ENCODE measurements around the gene UCP3. TPM values are rescaled to one million over a fixed set of nuclear protein-coding genes. Genes with fewer than 3 reads are reported as not detected.
A peak's percentile ranks its signal among the peaks of the same experiment; 100 is the strongest.

The UCP3 gene
- total RNA-seq, 2 donors from 2014 or later: 5.5 to 6.0 TPM

DNA sequence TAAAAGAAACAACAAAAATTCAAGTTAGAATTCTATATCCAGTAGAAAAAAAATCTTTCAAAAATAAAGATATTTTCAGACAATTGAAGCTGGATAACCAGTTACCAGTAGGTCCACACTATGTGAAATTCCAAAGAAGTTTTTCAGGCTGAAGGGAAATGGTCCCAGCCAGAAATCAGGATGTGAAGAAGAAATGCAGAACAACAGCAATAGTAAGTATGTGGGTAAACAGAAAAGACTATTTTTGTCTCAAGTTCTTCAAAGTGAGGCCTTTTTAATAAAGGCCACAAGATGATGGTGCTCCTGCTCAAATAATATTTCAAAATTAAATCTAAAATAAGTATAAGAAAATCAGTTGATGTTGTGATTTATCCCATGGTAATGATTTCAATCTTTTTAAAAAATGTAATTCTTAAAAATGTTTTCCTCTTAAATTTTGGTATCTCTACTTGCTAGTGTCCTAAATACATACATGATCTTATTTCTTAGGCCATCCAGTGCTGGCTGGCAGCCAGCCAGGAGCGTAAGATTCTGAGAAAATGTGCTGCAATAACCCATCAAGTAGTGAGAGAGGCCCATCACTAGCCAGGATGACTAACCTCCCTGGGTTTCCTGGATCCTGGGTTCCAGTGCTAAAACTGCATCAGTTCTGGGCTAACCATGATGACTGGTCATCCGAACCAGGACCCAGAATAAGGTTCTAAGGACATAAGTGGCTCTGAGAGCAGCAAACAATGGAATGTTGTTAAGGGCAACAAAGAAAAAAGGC, 15.6 kb upstream of the UCP3 start:
- no peak for DNase-seq
- no peaks in the 10 kb centered on the region for H3K9me3 ChIP-seq (ENCODE audit: control insufficient read depth, low read length, poor library complexity, severe bottlenecking)
- Mint-ChIP-seq H3K4me1 (peaks cover 30% of the 10 kb centered on the region), H3K27me3 (no peaks in the 10 kb centered on the region), H3K27ac (peak overlapping the region; percentile 91), H3K4me3 (no peak overlapping the region), H3K36me3 (ENCODE audit: low read depth) (peaks cover 5% of the 10 kb centered on the region)
- no peak for ATAC-seq

GRCh38 chr11:74023276-74023675, 14.4 kb upstream of the UCP3 start:
- ATAC-seq: no peak
- H3K27ac Mint-ChIP-seq: peak overlapping the region; percentile 65
- no peak for DNase-seq
- H3K27me3 Mint-ChIP-seq: no peaks in the 10 kb centered on the region
- no peaks in the 10 kb centered on the region for H3K9me3 ChIP-seq (ENCODE audit: control insufficient read depth, low read length, poor library complexity, severe bottlenecking)
- peaks cover 3% of the 10 kb centered on the region for H3K36me3 Mint-ChIP-seq (ENCODE audit: low read depth)
- H3K4me3 Mint-ChIP-seq: no peak overlapping the region
- peaks cover 27% of the 10 kb centered on the region for H3K4me1 Mint-ChIP-seq

DNA sequence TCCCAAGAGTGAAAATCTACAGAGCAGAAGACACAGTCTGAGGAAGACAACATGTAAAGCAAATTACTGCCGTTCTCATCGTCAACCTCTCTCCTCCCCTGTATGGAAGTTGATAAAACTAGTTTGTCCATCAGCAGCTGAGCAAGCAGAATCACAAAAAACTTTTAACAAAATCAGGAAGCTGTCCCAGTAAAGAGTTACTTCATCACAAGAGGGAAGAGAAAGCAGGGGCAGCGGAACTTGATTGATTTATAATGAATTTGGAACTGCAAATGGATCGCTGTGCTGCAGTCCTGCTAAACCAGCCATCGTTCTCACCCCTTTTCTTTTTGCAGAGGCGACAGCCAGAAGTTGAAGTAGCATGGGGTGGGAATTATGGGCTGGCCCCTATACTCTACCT, 13.7 kb upstream of the UCP3 start:
- Mint-ChIP-seq H3K36me3 (ENCODE audit: low read depth) (peaks cover 2% of the 10 kb centered on the region), H3K27me3 (no peaks in the 10 kb centered on the region), H3K27ac (no peak overlapping the region), H3K4me3 (no peak overlapping the region), H3K4me1 (peaks cover 23% of the 10 kb centered on the region)
- H3K9me3 ChIP-seq (ENCODE audit: control insufficient read depth, low read length, poor library complexity, severe bottlenecking): peaks cover 3% of the 10 kb centered on the region
- ATAC-seq (no peak), DNase-seq (no peak)

- Mint-ChIP-seq H3K4me3 (no peak overlapping the region), H3K27me3 (no peaks in the 10 kb centered on the region), H3K4me1 (peaks cover 23% of the 10 kb centered on the region), H3K36me3 (ENCODE audit: low read depth) (peaks cover 2% of the 10 kb centered on the region), H3K27ac (no peak overlapping the region)
- peaks cover 3% of the 10 kb centered on the region for H3K9me3 ChIP-seq (ENCODE audit: control insufficient read depth, low read length, poor library complexity, severe bottlenecking)
- no peak for DNase-seq
- ATAC-seq: no peak
Observed at GRCh38 chr11:74021998-74022397, 13.1 kb upstream of the UCP3 start.

DNA sequence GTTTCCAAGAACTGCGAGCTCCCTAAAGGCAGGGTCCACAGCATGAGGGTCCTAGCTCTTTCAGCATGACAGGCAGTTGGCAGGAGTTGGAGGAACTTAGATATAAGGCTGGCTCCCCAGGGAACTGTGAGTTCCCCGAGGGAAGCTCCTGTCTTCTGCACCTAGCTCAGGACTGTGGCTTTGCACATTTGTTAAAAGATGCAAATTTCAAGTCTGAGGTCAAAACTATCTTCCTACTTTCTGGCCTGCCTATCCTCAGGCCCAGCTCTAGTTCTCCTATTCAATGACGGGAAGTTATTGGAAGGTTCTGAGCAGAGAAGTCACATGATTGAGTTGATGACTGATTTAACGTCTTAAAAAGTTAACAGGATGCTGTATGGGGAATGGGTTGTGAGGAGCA, 11.7 kb upstream of the UCP3 start:
- Mint-ChIP-seq H3K27ac (no peak overlapping the region), H3K36me3 (ENCODE audit: low read depth) (no peaks in the 10 kb centered on the region), H3K27me3 (no peaks in the 10 kb centered on the region), H3K4me3 (no peak overlapping the region), H3K4me1 (peaks cover 24% of the 10 kb centered on the region)
- DNase-seq: no peak
- H3K9me3 ChIP-seq (ENCODE audit: control insufficient read depth, low read length, poor library complexity, severe bottlenecking): peaks cover 3% of the 10 kb centered on the region
- peak; percentile 19 for ATAC-seq

GRCh38 chr11:74019860-74020259, 11.0 kb upstream of the UCP3 start:
- H3K9me3 ChIP-seq (ENCODE audit: control insufficient read depth, low read length, poor library complexity, severe bottlenecking): peaks cover 3% of the 10 kb centered on the region
- peak; percentile 58 for ATAC-seq
- DNase-seq: no peak
- Mint-ChIP-seq H3K4me1 (peaks cover 27% of the 10 kb centered on the region), H3K27ac (no peak overlapping the region), H3K27me3 (no peaks in the 10 kb centered on the region), H3K36me3 (ENCODE audit: low read depth) (no peaks in the 10 kb centered on the region), H3K4me3 (peak overlapping the region; percentile 16)

DNA sequence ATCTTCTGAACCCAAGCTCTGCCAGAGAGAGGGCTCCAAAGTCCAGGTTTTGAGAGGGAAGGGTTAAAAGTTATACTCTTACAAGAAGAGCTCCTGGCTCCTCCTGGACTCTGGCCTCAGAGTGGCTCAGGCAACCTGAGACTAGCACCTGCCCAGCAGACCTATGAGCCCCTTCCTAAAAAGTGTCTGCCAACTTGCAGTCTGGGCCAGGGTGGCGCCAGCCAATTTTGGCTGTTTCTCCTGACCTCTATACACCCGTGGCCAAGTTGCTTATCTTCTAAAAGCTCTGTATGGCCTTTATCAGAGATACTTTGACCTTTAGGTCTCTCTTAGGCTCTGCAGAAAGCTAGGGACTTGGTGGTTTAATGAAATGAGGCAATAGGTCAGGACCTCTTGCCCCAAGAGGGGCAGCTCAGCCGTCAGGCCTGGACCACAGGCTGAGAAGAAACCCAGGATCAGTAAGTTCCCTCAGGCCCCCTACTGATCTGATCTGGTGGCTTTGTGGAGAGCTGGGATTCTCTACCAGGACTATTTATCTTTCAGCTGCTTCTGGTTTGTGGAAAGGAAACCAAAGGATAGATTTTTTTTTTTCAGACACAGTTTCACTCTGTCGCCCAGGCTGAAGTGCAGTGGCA, 10.3 kb upstream of the UCP3 start:
- H3K27me3 Mint-ChIP-seq: no peaks in the 10 kb centered on the region
- H3K27ac Mint-ChIP-seq: no peak overlapping the region
- peak overlapping the region; percentile 16 for H3K4me3 Mint-ChIP-seq
- H3K4me1 Mint-ChIP-seq: peaks cover 31% of the 10 kb centered on the region
- DNase-seq (no peak), ATAC-seq (no peak)
- H3K36me3 Mint-ChIP-seq (ENCODE audit: low read depth): no peaks in the 10 kb centered on the region
- peaks cover 3% of the 10 kb centered on the region for H3K9me3 ChIP-seq (ENCODE audit: control insufficient read depth, low read length, poor library complexity, severe bottlenecking)

DNA sequence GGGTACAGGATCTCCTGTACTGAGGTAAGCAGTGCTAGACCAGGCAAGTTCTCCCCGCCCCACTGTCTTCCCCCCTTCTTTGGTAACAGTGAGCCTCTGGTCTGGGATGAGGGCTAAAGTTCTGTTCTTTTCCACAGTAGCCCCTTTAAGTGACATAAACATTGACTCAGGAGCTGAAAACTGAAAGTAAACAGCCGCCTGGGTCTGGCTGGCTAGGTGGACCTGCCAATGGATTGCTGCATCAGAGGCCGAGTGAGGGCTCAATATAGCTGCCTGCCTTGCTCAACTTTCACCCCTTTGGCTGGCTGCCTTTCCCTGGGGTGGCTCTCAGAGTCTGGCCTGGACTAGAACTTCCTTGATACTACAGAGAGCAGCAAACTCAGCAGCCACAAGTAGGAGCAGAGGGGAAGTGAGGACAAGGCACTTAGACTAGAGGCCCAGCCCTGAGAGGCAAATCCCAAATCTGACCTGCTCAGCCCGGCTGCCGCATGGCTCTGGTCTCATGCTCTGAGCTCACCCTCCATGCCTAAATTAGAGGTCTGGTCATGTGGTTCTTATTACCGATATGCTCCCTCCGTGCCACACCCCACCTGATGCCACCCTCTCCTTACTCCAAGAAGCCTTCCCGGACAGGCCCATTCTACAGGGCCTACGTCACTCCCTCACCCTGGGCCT, 9.6 kb upstream of the UCP3 start:
- Mint-ChIP-seq H3K36me3 (ENCODE audit: low read depth) (no peaks in the 10 kb centered on the region), H3K27ac (no peak overlapping the region), H3K27me3 (no peaks in the 10 kb centered on the region), H3K4me3 (no peak overlapping the region), H3K4me1 (peaks cover 31% of the 10 kb centered on the region)
- peak; percentile 20 for ATAC-seq
- DNase-seq: no peak
- H3K9me3 ChIP-seq (ENCODE audit: control insufficient read depth, low read length, poor library complexity, severe bottlenecking): peaks cover 3% of the 10 kb centered on the region

DNA sequence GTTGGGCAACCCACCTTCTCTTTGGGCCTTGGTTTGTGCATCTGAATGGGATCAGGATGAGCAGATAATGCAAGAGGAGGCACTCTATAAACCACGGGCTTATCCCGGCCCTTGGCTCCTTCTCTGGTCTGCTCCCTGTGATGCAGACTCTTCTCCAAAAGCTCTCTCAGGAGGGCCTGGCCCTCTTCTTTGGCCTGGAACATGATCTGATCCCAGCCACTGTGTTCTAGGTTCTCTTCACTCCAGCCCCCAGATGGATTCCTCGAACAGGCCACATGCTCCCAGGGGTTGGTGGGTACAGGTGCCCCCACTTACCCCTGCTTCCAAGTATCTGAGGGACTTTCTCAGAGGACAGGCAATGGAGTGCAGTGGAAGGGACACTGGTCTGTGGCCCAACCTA, 8.7 kb upstream of the UCP3 start:
- no peaks in the 10 kb centered on the region for H3K27me3 Mint-ChIP-seq
- H3K4me1 Mint-ChIP-seq: peaks cover 32% of the 10 kb centered on the region
- H3K9me3 ChIP-seq (ENCODE audit: control insufficient read depth, low read length, poor library complexity, severe bottlenecking): peaks cover 3% of the 10 kb centered on the region
- peak overlapping the region; percentile 100 for H3K27ac Mint-ChIP-seq
- H3K36me3 Mint-ChIP-seq (ENCODE audit: low read depth): no peaks in the 10 kb centered on the region
- DNase-seq (no peak), ATAC-seq (no peak)
- no peak overlapping the region for H3K4me3 Mint-ChIP-seq

DNA sequence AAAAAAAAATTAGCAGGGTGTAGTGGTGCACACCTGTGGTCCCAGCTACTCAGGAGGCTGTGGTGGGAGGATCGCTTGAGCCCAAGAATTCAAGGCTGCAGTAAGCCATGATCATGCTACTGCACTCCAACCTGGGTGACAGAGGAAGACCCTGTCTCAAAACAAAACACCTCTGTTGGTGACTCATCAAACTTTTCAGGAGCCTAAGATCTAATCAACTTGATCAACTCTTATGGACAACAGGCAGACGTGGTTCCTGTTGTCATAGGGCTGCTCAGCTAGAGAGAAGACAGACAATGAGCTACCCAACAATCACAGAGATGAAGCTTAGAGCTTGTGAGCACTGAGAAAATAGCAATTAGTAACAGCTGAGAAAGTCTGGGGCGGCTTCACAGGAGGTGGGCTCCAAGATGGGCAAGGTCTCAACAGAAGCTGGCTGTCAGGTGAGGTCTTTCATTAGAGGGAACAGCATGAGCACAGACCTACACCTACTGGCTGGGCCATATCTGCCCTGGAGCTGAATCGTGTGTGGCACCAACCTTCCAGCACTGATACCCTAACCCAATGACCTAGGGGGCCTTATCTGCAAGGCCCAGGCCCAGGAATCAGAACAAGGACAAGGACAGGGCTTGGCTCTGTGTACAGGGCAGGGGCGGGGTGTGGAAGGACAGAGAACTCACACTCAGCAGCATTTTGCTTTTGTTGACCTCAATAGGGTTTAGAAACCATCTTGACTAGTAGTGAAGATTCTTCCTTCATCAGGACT, 7.2 kb upstream of the UCP3 start:
- Mint-ChIP-seq H3K27ac (peak overlapping the region; percentile 100), H3K36me3 (ENCODE audit: low read depth) (no peaks in the 10 kb centered on the region), H3K4me3 (no peak overlapping the region), H3K27me3 (no peaks in the 10 kb centered on the region), H3K4me1 (peaks cover 45% of the 10 kb centered on the region)
- ATAC-seq (no peak), DNase-seq (no peak)
- peaks cover 3% of the 10 kb centered on the region for H3K9me3 ChIP-seq (ENCODE audit: control insufficient read depth, low read length, poor library complexity, severe bottlenecking)

DNA sequence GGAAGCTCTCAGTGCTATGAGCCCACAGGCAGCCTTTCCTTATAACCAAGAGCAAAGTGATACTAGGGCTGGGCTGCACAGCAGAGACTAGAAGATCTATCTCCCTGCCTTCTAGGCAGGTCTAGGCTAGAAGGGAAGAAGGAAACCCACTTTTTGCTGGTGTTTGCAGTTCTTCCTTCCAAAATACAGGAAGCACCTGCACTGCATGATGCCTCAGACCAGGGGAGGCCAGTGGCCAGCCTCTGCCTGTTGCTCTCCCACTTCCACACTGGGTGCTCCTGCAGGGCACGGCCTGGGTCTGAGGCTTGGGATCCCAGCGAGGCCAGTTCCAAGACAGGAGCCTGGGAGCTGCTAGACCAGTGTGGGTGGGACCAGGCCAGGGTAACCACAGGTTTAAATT, 6.0 kb upstream of the UCP3 start:
- peaks cover 3% of the 10 kb centered on the region for H3K9me3 ChIP-seq (ENCODE audit: control insufficient read depth, low read length, poor library complexity, severe bottlenecking)
- peak overlapping the region; percentile 50 for H3K4me3 Mint-ChIP-seq
- DNase-seq: no peak
- H3K4me1 Mint-ChIP-seq: peaks cover 58% of the 10 kb centered on the region
- H3K27me3 Mint-ChIP-seq: no peaks in the 10 kb centered on the region
- no peak for ATAC-seq
- peak overlapping the region; percentile 100 for H3K27ac Mint-ChIP-seq
- H3K36me3 Mint-ChIP-seq (ENCODE audit: low read depth): no peaks in the 10 kb centered on the region

DNA sequence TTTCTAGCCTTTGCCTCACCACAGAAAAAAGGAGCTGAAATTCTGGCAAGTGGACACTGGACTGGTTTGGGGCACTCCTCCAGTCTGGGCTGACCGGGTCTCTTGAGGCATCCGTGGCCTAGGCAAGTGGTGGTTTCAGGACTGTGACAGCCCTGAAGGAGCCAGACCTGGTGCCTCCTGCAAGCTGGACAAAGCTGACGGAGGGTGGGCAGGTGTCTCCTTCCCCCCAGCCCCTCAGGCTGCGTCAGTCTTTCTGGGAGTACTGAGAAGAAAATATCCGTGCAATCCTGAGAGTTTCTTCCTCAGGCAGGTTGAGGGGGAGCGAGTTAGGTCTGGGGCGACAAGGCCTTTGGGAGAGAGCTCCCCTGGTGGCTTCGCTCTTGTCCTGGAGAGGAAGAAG, 4.3 kb upstream of the UCP3 start:
- H3K9me3 ChIP-seq (ENCODE audit: control insufficient read depth, low read length, poor library complexity, severe bottlenecking): peaks cover 3% of the 10 kb centered on the region
- Mint-ChIP-seq H3K4me3 (no peak overlapping the region), H3K27me3 (no peaks in the 10 kb centered on the region), H3K36me3 (ENCODE audit: low read depth) (no peaks in the 10 kb centered on the region), H3K4me1 (peaks cover 65% of the 10 kb centered on the region), H3K27ac (peak overlapping the region; percentile 100)
- ATAC-seq (no peak), DNase-seq (no peak)
